ENCODE data around the gene ERCC1. TPM values are rescaled to one million over a fixed set of nuclear protein-coding genes. Genes with fewer than 3 reads are reported as not detected.
"Not testable (repeated sequence)": the region's sequence is repeated elsewhere in the genome, so short reads cannot be mapped to it uniquely, and the experiment has no call there.

The ERCC1 gene
- total RNA-seq, 4 donors from 2014 or later: 39.9 to 69.3 (median 52.5) TPM

- peaks cover 0 to 12% (median 7%) of the 10 kb centered on the region in 4 donors for H3K4me1 ChIP-seq
These were observed 14.2 kb downstream of the ERCC1 start for GRCh38 chr19:45409557-45409920.

GRCh38 chr19:45408830-45409556, 14.7 kb downstream of the ERCC1 start:
- TF ChIP-seq CTCF (IDR thresholded peaks at IDR 0.05): no peak
- no peak for TF ChIP-seq POLR2A (IDR thresholded peaks at IDR 0.05)
- peaks cover 0 to 17% (median 9%) of the 10 kb centered on the region in 4 donors for H3K4me1 ChIP-seq
- no peaks in the 10 kb centered on the region for H3K27me3 ChIP-seq
- H3K27ac ChIP-seq: no peak overlapping the region
- H3K4me3 ChIP-seq: no peak overlapping the region
- no peaks in the 10 kb centered on the region for H3K9me3 ChIP-seq
- peaks cover 0 to 20% (median 0%) of the 10 kb centered on the region in 3 donors for H3K36me3 ChIP-seq
- DNase-seq: no peak

More at GRCh38 chr19:45409557-45409920, 14.2 kb downstream of the ERCC1 start:
- Histone ChIP-seq H3K4me3 (no peak overlapping the region), H3K36me3 (peaks cover 0 to 25% (median 0%) of the 10 kb centered on the region in 3 donors), H3K9me3 (no peaks in the 10 kb centered on the region), H3K27ac (no peak overlapping the region), H3K27me3 (no peaks in the 10 kb centered on the region)
- TF ChIP-seq POLR2A (IDR thresholded peaks at IDR 0.05) (no peak), CTCF (IDR thresholded peaks at IDR 0.05) (no peak)
- DNase-seq: no peak

GRCh38 chr19:45408121-45408520, 15.6 kb downstream of the ERCC1 start:
- TF ChIP-seq CTCF (IDR thresholded peaks at IDR 0.05): no peak
- no peak for TF ChIP-seq POLR2A (IDR thresholded peaks at IDR 0.05)
- Histone ChIP-seq H3K4me3 (no peak overlapping the region), H3K9me3 (no peaks in the 10 kb centered on the region), H3K36me3 (peaks cover 0 to 12% (median 0%) of the 10 kb centered on the region in 3 donors), H3K27me3 (no peaks in the 10 kb centered on the region), H3K4me1 (peaks cover 0 to 26% (median 9%) of the 10 kb centered on the region in 4 donors), H3K27ac (no peak overlapping the region)
- DNase-seq: no peak

GRCh38 chr19:45407585-45407984, 16.1 kb downstream of the ERCC1 start:
- not testable (repeated sequence) for H3K27me3 ChIP-seq, H3K36me3 ChIP-seq, H3K4me3 ChIP-seq, H3K9me3 ChIP-seq, DNase-seq, H3K27ac ChIP-seq
- peaks cover 0 to 31% (median 9%) of the 10 kb centered on the region in 4 donors for H3K4me1 ChIP-seq

GRCh38 chr19:45407091-45407375, 16.7 kb downstream of the ERCC1 start:
- peak overlapping the region in 1 of 4 donors; percentile 81 for H3K27ac ChIP-seq
- no peak for DNase-seq
- peak overlapping the region; percentile 67 to 75 (median 70) for H3K4me3 ChIP-seq
- H3K4me1 ChIP-seq: peaks cover 0 to 37% (median 9%) of the 10 kb centered on the region in 4 donors
- H3K36me3 ChIP-seq: peaks cover 0 to 1% (median 0%) of the 10 kb centered on the region in 3 donors
- H3K27me3 ChIP-seq: no peaks in the 10 kb centered on the region
- TF ChIP-seq CTCF (IDR thresholded peaks at IDR 0.05) (no peak), POLR2A (IDR thresholded peaks at IDR 0.05) (no peak)
- H3K9me3 ChIP-seq: no peaks in the 10 kb centered on the region

- Histone ChIP-seq H3K4me3 (peak within 1 kb of the TSS; percentile 67 to 75 (median 70)), H3K4me1 (peaks cover 0 to 38% (median 9%) of the 10 kb centered on the region in 4 donors), H3K27me3 (no peaks in the 10 kb centered on the region), H3K9me3 (no peaks in the 10 kb centered on the region), H3K27ac (peak within 1 kb of the TSS; percentile 81 to 92 (median 90)), H3K36me3 (no peaks in the 10 kb centered on the region)
- TF ChIP-seq CTCF (IDR thresholded peaks at IDR 0.05) (peak in 3 of 6 experiments; percentile 12 to 45 (median 29)), POLR2A (IDR thresholded peaks at IDR 0.05) (no peak)
- DNase-seq: peak; percentile 80 to 89 (median 88)
These were observed 17.3 kb downstream of the ERCC1 start, which contains the start of gene POLR1G for GRCh38 chr19:45406226-45407090. Gene POLR1G, plus strand, starts transcription at chr19:45406644. Its CDS starts 53 bp downstream, at chr19:45406697.
